BJ (cell line): ENCODE data around the gene LRRC59. TPM values are rescaled to one million over a fixed set of nuclear protein-coding genes. Genes with fewer than 3 reads are reported as not detected.
A peak's percentile ranks its signal among the peaks of the same experiment; 100 is the strongest.

Source experiments
- CTCF ChIA-PET: fragments of 350-600 bp; formaldehyde crosslinking; extraction: SDS; loops from one replicate; lab custom pipeline; 2021; ENCODE audit warnings: antibody characterized with exemption, inconsistent platforms; lab: Yijun Ruan, JAX
- POLR2A ChIA-PET: fragments of 300-600 bp; sonication (Branson Sonifier 250); formaldehyde crosslinking; extraction: SDS; loops from one replicate; lab custom pipeline; 2021; ENCODE audit warnings: antibody characterized with exemption; lab: Charles Lee
- DNase-seq: peaks from one replicate; pipeline ENCODE4 v3.0.0-alpha.2; 2011; ENCODE audit warnings: low read depth
- H3K27me3 ChIP-seq: 2 replicates; pipeline ENCODE4 v1.6.0; 2011; ENCODE audit warnings: low read length; ENCODE audit not compliant: control insufficient read depth, insufficient read depth
- H3K36me3 ChIP-seq: 2 replicates; pipeline ENCODE4 v1.5.1; 2011; ENCODE audit warnings: low read length; ENCODE audit not compliant: control insufficient read depth, insufficient read depth
- H3K4me3 ChIP-seq: 2 replicates; pipeline ENCODE4 v1.5.1; 2011; ENCODE audit warnings: low read depth, mild to moderate bottlenecking, control low read depth, low read length
- polyA plus RNA-seq: library from polyadenylated mRNA; depleted of rRNA; stranded (reverse); fragments of >200 nt; gene quantifications from 2 replicates; pipeline ENCODE4 v1.2.3, GENCODE V29; 2011
- TF ChIP-seq, protein P1 (sequence below): IDR thresholded peaks from 2 replicates; pipeline ENCODE4 v1.5.1; 2011; ENCODE audit warnings: low read depth, mild to moderate bottlenecking, control low read depth, inconsistent platforms, low read length, moderate library complexity; ENCODE audit not compliant: insufficient read depth

LRRC59 gene
- polyA plus RNA-seq, 1 experiment, result 110 TPM

DNA sequence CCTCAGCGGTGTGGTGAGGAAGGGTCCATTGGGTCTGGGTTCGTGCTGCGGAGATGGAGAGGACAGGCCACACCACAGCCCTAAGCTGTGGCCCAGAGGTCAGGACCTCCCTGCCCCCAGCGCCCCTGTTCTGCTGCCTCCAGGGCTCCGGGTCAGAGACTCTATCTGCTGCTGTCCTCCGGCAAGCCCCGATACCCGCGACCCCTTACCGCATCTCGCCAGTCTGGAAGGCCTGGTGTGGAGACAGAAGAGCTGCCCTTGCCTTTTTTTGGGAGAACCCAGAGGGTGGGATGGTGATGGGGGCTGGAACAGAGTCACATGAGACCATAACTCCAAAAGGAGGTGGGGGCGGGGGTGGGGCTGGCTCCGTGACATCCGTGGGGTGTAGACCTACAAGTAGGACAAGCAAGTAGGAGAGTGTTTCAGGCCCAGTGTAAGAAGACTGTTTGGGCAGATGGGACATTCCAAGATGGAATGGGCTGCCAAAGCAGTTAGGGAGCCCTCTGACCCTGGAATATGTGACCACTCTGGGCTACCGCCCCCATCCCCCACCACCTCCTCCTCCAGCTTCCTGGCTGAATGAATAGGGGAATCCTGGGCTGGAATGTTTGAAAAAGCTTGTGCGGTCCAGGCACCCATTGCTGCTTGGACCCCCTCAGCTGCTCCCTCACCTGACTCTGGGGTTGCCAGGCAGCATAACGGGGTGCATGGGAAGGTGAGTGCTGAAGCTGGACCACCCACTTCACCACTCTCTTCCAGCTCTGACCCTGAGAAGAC is 50.0 kb downstream of the LRRC59 start:
- no peaks in the 10 kb centered on the region for H3K27me3 ChIP-seq
- POLR2A ChIA-PET, result interaction anchor here (0.8 kb wide), 1 partner anchor 15 kb away, joined by 4 read pairs; no protein-coding TSS in a partner anchor
- H3K36me3 ChIP-seq, result no peaks in the 10 kb centered on the region
- peak overlapping the region; percentile 92 for H3K4me3 ChIP-seq
- TF ChIP-seq, protein P1, sequence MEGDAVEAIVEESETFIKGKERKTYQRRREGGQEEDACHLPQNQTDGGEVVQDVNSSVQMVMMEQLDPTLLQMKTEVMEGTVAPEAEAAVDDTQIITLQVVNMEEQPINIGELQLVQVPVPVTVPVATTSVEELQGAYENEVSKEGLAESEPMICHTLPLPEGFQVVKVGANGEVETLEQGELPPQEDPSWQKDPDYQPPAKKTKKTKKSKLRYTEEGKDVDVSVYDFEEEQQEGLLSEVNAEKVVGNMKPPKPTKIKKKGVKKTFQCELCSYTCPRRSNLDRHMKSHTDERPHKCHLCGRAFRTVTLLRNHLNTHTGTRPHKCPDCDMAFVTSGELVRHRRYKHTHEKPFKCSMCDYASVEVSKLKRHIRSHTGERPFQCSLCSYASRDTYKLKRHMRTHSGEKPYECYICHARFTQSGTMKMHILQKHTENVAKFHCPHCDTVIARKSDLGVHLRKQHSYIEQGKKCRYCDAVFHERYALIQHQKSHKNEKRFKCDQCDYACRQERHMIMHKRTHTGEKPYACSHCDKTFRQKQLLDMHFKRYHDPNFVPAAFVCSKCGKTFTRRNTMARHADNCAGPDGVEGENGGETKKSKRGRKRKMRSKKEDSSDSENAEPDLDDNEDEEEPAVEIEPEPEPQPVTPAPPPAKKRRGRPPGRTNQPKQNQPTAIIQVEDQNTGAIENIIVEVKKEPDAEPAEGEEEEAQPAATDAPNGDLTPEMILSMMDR, result no peak
- no peak for DNase-seq
- CTCF ChIA-PET, result interaction anchor here (0.8 to 2.7 kb wide), 5 partner anchors 11 to 50 kb away, joined by 3 to 19 read pairs (median 4); partner anchors contain the start of gene LRRC59

DNA sequence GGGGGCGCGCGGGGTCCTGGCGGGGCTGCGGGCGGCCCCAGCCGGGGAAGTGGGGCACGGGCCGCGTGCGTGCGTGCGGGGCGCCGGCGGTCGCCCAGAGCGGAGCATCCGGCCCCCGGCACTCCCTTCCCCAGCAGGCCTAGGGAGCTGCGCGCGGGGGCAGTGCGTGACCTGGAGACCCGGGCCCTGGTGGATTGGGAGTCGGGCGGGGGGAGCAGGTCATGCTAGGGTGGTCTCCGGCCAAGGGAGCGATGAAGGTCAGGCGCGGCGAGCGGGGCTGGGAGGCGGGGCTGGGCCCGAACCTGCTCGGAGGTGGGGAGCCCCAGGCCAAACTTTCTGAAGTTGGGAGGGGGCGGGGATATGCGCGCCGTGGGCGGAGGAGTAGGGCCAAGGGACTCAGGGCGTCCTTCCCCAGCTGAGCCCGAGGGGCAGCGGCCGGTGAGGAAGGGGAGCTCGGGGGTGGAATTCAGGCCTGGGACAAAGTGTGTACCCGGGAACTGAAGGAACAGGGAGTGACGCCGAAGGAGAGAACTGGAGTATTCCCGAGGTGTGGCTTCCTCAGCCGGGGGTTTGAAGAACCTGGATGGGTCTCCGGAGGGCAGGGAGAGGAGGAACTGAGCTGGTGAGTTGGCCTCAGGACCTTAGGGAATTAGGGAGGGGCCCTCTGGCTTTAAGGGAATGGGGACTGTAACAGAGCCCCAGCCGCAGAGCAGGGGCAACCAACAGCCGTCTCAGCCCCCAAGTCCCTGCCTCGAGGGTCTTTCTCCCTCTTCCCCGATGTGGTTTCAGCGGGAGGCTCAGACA is 50.8 kb downstream of the LRRC59 start:
- TF ChIP-seq, protein P1, result no peak
- Histone ChIP-seq H3K27me3 (no peaks in the 10 kb centered on the region), H3K4me3 (peak overlapping the region; percentile 92), H3K36me3 (no peaks in the 10 kb centered on the region)
- ChIA-PET POLR2A (interaction anchor here (0.8 kb wide), 1 partner anchor 16 kb away, joined by 4 read pairs; no protein-coding TSS in a partner anchor), CTCF (interaction anchor here (0.7 to 2.7 kb wide), 6 partner anchors 10 to 87 kb away, joined by 3 to 19 read pairs (median 4); partner anchors contain the start of gene LRRC59)
- DNase-seq, result no peak

DNA sequence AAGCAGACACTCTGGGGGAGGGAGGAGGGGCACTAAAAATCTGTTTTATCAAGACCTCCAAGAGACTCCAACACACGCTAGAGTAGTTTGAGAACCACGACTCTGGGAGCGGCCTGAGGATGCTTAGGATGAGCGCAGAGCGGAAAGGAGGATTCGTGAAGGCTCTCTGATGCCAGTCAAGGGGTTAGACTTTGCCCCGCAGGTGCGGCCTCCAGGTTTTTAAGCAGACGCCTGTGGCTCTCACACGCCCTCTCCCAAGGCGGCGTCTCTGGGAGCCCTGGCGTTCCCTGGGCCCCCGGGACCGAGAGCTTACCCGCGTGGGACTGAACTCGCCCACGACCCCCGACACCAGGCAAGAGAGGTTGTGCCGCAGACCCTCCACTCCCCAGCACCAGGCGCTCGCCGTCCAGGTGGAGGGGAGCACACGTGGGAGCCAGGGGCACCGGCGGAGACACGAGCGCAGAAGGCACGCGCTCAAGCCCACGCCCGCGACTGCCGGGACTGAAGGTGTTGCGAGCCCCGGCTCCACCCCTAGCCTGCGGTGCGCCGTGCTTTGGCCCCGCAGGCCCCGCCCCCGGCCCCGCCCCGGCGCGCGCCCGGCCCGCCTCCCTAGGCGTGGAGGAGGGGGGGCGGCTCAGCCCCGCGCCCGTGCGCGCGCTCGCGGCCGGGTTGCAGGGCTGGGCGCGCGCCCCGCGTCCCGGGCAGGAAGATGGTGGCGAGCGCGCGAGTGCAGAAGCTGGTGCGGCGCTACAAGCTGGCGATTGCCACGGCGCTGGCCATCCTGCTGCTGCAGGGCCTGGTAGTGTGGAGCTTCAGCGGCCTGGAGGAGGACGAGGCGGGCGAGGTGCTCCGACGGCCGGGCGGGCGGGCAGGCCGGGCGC is 51.7 kb downstream of the LRRC59 start, which contains the start of gene XYLT2:
Gene XYLT2 (plus strand): TSS at position 695 of the 881 bp plus-strand sequence. CDS start 15 bp downstream, at position 710.
- Histone ChIP-seq H3K4me3 (peak within 1 kb of the TSS; percentile 92), H3K27me3 (no peaks in the 10 kb centered on the region), H3K36me3 (no peaks in the 10 kb centered on the region)
- POLR2A ChIA-PET, result no interaction called here
- no peak for DNase-seq
- TF ChIP-seq, protein P1, result no peak
- CTCF ChIA-PET, result interaction anchor here (1.0 to 2.7 kb wide), 4 partner anchors 13 to 52 kb away, joined by 3 to 19 read pairs (median 5); partner anchors contain the start of gene LRRC59

DNA sequence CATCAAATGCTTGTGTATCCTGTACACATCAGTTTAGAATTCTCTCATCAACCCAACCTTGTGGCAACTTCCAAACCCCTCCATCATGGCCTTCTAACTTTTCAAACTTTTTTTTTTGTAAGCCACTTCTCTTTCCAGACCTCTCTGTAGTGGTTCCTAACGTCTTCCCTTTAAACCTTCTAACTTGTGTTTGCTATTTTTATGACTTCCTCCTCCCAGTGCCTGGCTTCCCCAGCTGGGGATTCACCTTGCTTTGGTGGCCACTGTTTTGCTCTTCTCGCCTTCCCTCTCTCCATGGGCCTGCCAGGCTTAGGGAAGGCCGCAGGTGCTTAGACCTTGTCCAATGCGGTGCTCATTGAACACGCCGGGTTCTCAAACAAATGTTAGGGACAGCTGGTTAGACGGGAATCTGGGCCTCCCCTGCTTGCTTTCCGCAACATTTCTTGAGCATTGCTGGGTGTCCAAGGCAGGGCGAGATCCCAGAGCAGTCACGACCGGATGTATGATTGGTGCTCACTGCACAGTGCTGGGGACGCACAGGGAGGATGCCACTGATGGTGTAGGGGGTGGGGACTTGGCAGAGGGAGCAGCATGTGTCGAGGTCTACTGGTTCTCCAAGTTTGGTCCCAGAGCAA is 52.5 kb downstream of the LRRC59 start:
- Histone ChIP-seq H3K27me3 (peaks cover 3% of the 10 kb centered on the region; the same call in 1 of the 2 replicates), H3K4me3 (no peak overlapping the region), H3K36me3 (no peaks in the 10 kb centered on the region)
- ChIA-PET CTCF (interaction anchor here (2.2 kb wide), 1 partner anchor 53 kb away, joined by 6 read pairs; the partner anchor contains the start of gene LRRC59), POLR2A (no interaction called here)
- no peak for DNase-seq
- TF ChIP-seq, protein P1, result no peak
